Smooth muscle cell (in vitro differentiated cells): ENCODE results near the gene SUPV3L1. TPM values are rescaled to one million over a fixed set of nuclear protein-coding genes. Genes with fewer than 3 reads are reported as not detected.
"Not testable (repeated sequence)": the region's sequence is repeated elsewhere in the genome, so short reads cannot be mapped to it uniquely, and the experiment has no call there.

ENCODE experiments used
- DNase-seq: peaks from one replicate; lab custom pipeline; 2025; ENCODE audit not compliant: unreplicated experiment; lab: John Stamatoyannopoulos, UW
- H2AFZ ChIP-seq: fragments of 200-600 bp; sonication (generic); 2 replicates; pipeline ENCODE4 v1.6.0; 2016; ENCODE audit warnings: antibody characterized with exemption, low read depth, mild to moderate bottlenecking
- H3F3A ChIP-seq: fragments of 200-600 bp; sonication (generic); 2 replicates; pipeline ENCODE4 v1.6.0; 2017; ENCODE audit warnings: antibody characterized with exemption, low read depth
- H3K27ac ChIP-seq: fragments of 200-600 bp; sonication (generic); 2 replicates; pipeline ENCODE4 v1.5.1; 2016; ENCODE audit warnings: low read depth, mild to moderate bottlenecking
- H3K27me3 ChIP-seq: fragments of 200-600 bp; sonication (generic); 2 replicates; pipeline ENCODE4 v1.6.1; 2016; ENCODE audit warnings: low read depth, mild to moderate bottlenecking
- H3K36me3 ChIP-seq: fragments of 200-600 bp; sonication (generic); 2 replicates; pipeline ENCODE4 v1.5.1; 2016; ENCODE audit warnings: low read depth
- H3K4me1 ChIP-seq: fragments of 200-600 bp; sonication (generic); 2 replicates; pipeline ENCODE4 v1.5.1; 2016; ENCODE audit warnings: low read depth
- H3K4me2 ChIP-seq: fragments of 200-600 bp; sonication (generic); 2 replicates; pipeline ENCODE4 v1.6.0; 2016; ENCODE audit warnings: mild to moderate bottlenecking
- H3K4me3 ChIP-seq: fragments of 200-600 bp; sonication (generic); 2 replicates; pipeline ENCODE4 v1.5.1; 2016; ENCODE audit warnings: mild to moderate bottlenecking
- H3K79me2 ChIP-seq: fragments of 200-600 bp; sonication (generic); 2 replicates; pipeline ENCODE4 v1.6.0; 2016; ENCODE audit warnings: low read depth, mild to moderate bottlenecking
- H3K9ac ChIP-seq: fragments of 200-600 bp; sonication (generic); 2 replicates; pipeline ENCODE4 v1.6.0; 2016; ENCODE audit warnings: low read depth
- H3K9me3 ChIP-seq: fragments of 200-600 bp; sonication (generic); replicated peaks from 2 replicates; pipeline ENCODE4 v1.5.1; 2016; ENCODE audit warnings: low read depth
- H4K20me1 ChIP-seq: fragments of 200-600 bp; sonication (generic); 2 replicates; pipeline ENCODE4 v1.6.0; 2016; ENCODE audit warnings: low read depth
- WGBS: methylation state at CpG from one replicate; pipeline ENCODE4 v1.1.7; 2016; ENCODE audit warnings: low lambda C conversion rate; 5-methylcytosine and 5-hydroxymethylcytosine counted together
- polyA plus RNA-seq: library from polyadenylated mRNA; unstranded; fragments of >200 nt; fragmentation: Nextera tagmentation; extraction: Ambion mirVana; gene quantifications from 2 replicates; pipeline ENCODE4 v1.2.1, GENCODE V29; 2016
- total RNA-seq: library from RNA; depleted of rRNA; stranded (reverse); fragments of >200 nt; gene quantifications from 2 replicates; pipeline ENCODE4 v1.2.3, GENCODE V29; 2014
- TF ChIP-seq, protein P1 (sequence below): fragments of 200-600 bp; sonication (generic); IDR thresholded peaks from 2 replicates; pipeline ENCODE4 v1.5.1; 2017; ENCODE audit warnings: borderline replicate concordance, mild to moderate bottlenecking, antibody characterized with exemption; ENCODE audit not compliant: insufficient read depth, poor library complexity, severe bottlenecking

SUPV3L1 gene
- total and polyA plus RNA-seq, 2 experiments from 2014 or later = 21.0 to 32.6 TPM

DNA sequence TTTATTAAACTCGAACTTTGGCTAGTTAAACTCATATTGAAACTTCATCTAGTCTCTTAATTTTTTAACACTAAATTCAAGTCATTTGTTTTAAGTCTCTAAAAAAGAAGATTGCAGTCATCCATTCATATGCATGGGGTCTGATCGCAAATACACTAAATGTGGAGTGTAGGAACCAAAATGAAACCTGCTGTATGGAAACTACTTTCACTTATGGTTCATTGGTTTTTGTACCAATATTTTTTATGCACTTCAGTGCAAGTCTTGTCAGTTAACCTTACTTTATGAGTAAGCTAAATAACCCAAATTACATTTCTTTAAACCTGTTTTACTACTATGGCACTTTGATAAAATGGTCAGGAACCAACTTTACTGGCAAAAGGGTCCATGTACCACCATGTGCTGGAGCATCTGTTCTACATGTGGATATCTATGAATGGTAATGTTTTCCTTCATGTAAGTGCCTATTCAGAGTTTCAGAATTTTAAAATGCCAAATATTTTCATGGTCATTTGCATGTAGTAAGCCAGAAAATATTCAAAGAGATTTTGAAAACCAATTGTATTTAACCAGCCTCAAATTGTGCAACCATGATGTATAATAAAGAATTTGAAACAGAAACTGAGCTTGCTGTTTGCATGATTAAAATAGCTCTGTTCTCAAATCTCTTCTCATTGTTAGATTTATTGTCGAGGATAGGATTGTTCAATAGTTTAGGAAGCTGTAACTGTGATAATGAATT, 7.6 kb upstream of the SUPV3L1 start:
- TF ChIP-seq, protein P1, sequence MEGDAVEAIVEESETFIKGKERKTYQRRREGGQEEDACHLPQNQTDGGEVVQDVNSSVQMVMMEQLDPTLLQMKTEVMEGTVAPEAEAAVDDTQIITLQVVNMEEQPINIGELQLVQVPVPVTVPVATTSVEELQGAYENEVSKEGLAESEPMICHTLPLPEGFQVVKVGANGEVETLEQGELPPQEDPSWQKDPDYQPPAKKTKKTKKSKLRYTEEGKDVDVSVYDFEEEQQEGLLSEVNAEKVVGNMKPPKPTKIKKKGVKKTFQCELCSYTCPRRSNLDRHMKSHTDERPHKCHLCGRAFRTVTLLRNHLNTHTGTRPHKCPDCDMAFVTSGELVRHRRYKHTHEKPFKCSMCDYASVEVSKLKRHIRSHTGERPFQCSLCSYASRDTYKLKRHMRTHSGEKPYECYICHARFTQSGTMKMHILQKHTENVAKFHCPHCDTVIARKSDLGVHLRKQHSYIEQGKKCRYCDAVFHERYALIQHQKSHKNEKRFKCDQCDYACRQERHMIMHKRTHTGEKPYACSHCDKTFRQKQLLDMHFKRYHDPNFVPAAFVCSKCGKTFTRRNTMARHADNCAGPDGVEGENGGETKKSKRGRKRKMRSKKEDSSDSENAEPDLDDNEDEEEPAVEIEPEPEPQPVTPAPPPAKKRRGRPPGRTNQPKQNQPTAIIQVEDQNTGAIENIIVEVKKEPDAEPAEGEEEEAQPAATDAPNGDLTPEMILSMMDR = no peak
- 95% methylated on average over 3 of the region's 3 CpGs for WGBS

DNA sequence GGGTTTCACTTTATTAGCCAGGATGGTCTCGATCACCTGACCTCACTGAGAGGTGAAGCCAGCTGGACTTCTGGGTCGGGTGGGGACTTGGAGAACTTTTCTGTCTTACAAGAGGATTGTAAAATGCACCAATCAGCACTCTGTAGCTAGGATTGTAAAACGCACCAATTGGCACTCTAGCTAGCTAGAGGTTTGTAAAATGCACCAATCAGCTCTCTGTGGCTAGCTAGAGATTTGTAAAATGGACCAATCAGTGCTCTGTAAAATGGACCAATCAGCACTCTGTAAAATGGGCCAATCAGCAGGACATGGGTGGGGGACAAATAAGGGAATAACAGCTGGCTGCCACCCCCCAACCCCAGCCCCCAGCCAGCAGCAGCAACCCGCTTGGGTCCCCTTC, 4.7 kb upstream of the SUPV3L1 start:
- H3K27me3 ChIP-seq, H3F3A ChIP-seq, H2AFZ ChIP-seq, H4K20me1 ChIP-seq, H3K4me3 ChIP-seq, H3K4me2 ChIP-seq, H3K36me3 ChIP-seq, DNase-seq, H3K27ac ChIP-seq, H3K9ac ChIP-seq, H3K9me3 ChIP-seq, H3K79me2 ChIP-seq, H3K4me1 ChIP-seq: not testable (repeated sequence)
- 95% methylated on average over 4 of the region's 4 CpGs for WGBS

More for the DNA sequence above, 7.6 kb upstream of the SUPV3L1 start:
- no peak overlapping the region for H3K4me2 ChIP-seq
- no peaks in the 10 kb centered on the region for H4K20me1 ChIP-seq
- no peak for DNase-seq
- no peak overlapping the region for H3K9ac ChIP-seq
- no peak overlapping the region for H2AFZ ChIP-seq
- H3K9me3 ChIP-seq = no peaks in the 10 kb centered on the region
- H3K4me1 ChIP-seq = no peaks in the 10 kb centered on the region
- no peaks in the 10 kb centered on the region for H3K27me3 ChIP-seq
- H3K4me3 ChIP-seq = no peak overlapping the region
- H3K79me2 ChIP-seq = no peaks in the 10 kb centered on the region
- no peak overlapping the region for H3K27ac ChIP-seq
- peaks cover 8% of the 10 kb centered on the region for H3K36me3 ChIP-seq
- no peaks in the 10 kb centered on the region for H3F3A ChIP-seq

DNA sequence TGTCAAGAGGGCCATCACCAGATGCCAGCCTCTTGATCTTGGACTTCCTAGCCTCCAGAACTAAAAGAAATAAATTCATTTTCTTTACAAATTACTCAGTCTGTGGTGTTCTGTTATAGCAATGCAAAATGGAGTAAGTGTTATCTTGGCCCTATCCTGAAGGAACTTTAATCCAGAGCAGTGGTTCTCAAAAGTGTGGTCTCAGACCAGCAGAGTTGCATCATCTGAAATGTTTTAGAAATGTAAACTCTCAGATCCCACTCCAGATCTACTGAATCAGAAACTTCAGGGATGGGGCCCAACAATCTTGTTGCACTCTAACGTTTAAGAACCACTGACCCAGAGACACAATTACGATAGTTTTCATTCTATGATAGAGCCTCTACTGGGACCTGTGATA, 3.2 kb upstream of the SUPV3L1 start:
- no peak for DNase-seq
- Histone ChIP-seq H3K9ac (no peak overlapping the region), H2AFZ (no peak overlapping the region), H3K36me3 (no peaks in the 10 kb centered on the region), H3K27ac (no peak overlapping the region), H3F3A (no peaks in the 10 kb centered on the region), H4K20me1 (no peaks in the 10 kb centered on the region), H3K79me2 (peaks cover 17% of the 10 kb centered on the region), H3K4me2 (no peak overlapping the region), H3K9me3 (no peaks in the 10 kb centered on the region), H3K4me1 (peaks cover 9% of the 10 kb centered on the region), H3K4me3 (no peak overlapping the region), H3K27me3 (no peaks in the 10 kb centered on the region)
- TF ChIP-seq, protein P1 = no peak
- WGBS = 77% methylated on average over 2 of the region's 2 CpGs

DNA sequence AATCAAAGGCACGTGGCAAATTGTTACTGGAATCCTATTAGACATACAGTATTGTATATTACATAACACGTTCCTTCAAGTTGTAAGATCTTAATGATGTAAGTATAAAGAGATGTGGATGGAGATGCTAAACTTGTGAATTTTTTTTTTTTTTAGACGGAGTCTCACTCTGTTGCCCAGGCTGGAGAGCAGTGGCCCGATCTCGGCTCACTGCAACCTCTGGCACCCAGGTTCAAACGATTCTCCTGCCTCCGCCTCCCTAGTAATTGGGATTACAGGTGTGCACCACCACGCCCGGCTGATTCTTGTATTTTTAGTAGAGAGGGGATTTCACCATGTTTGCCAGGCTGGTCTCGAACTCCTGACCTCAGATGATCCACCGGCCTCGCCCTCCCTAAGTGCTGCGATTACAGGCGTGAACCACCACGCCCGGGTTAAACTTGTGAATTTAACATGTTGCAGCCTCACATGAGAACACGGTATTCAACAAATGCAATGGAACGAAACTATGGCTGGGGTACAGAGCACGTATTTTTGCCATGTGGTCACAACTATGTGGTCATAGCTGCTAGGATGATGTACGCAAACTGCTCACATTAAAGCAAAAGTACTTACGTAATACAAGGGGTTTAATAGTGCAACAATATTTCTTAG, 818 bp upstream of the SUPV3L1 start:
- no peaks in the 10 kb centered on the region for H4K20me1 ChIP-seq
- TF ChIP-seq, protein P1 = no peak
- H3K4me1 ChIP-seq = peaks cover 9% of the 10 kb centered on the region
- no peaks in the 10 kb centered on the region for H3K36me3 ChIP-seq
- H3F3A ChIP-seq = no peaks in the 10 kb centered on the region
- peak overlapping the region; percentile 100 for H3K9ac ChIP-seq
- no peaks in the 10 kb centered on the region for H3K27me3 ChIP-seq
- peak overlapping the region; percentile 98 for H3K4me2 ChIP-seq
- WGBS = 63% methylated on average over 21 of the region's 21 CpGs
- H3K27ac ChIP-seq = peak overlapping the region; percentile 96
- H3K4me3 ChIP-seq = peak overlapping the region; percentile 99
- DNase-seq = no peak
- no peaks in the 10 kb centered on the region for H3K9me3 ChIP-seq
- H2AFZ ChIP-seq = peak overlapping the region; percentile 78
- peaks cover 41% of the 10 kb centered on the region for H3K79me2 ChIP-seq
